Endothelial cell of umbilical vein (primary cell): ENCODE results near the gene INS. TPM values are rescaled to one million over a fixed set of nuclear protein-coding genes. Genes with fewer than 3 reads are reported as not detected.

ENCODE experiments used
- BruUV-seq: library from RNA; stranded (reverse); fragments of 400-500 nt; replicated peaks from 2 replicates; lab custom pipeline; 2021; lab: Mats Ljungman, UMichigan
- CTCF ChIA-PET: fragments of 300-600, 350-600 bp; sonication (Branson Sonifier 250); formaldehyde crosslinking; loops from one replicate; lab custom pipeline; 2021; ENCODE audit warnings: antibody characterized with exemption, inconsistent platforms; lab: Charles Lee
- POLR2A ChIA-PET: fragments of 300-600, 350-600 bp; sonication (Branson Sonifier 250); formaldehyde crosslinking; loops from one replicate; lab custom pipeline; 2021; ENCODE audit warnings: antibody characterized with exemption, inconsistent platforms; lab: Charles Lee
- DNase-seq: peaks from one replicate; pipeline ENCODE4 v3.0.0-alpha.2; 2011; ENCODE audit warnings: low read depth, low spot score
- FAIRE-seq: peaks from 2 replicates; lab custom pipeline; 2011; peaks lifted over from hg19 to GRCh38; lab: Jason Lieb, UNC
- H2AFZ ChIP-seq: 2 replicates; pipeline ENCODE4 v1.6.0; 2012; ENCODE audit warnings: low read depth, low read length, control low read depth, inconsistent platforms
- H3K27ac ChIP-seq: 2 replicates; pipeline ENCODE4 v1.5.1; 2011; ENCODE audit warnings: low read depth, mild to moderate bottlenecking, control low read depth, low read length, moderate library complexity; ENCODE audit not compliant: insufficient read depth
- H3K27me3 ChIP-seq, 2 experiments: 2 replicates each; pipeline versions ENCODE4 v1.6.0 to v1.6.1; 2011; ENCODE audit warnings: low read length in 2 of 2, mixed read lengths in 1 of 2; ENCODE audit not compliant: control insufficient read depth in 2 of 2, insufficient read depth in 2 of 2
- H3K36me3 ChIP-seq, 2 experiments: 2 replicates in 1 of 2; 3 replicates in 1 of 2; pipeline ENCODE4 v1.5.1; 2011; ENCODE audit warnings: low read length in 2 of 2, mild to moderate bottlenecking in 1 of 2, moderate library complexity in 1 of 2; ENCODE audit not compliant: control insufficient read depth in 2 of 2, insufficient read depth in 2 of 2; ENCODE audit errors: extremely low read depth in 1 of 2
- H3K4me1 ChIP-seq: 3 replicates; pipeline ENCODE4 v1.5.1; 2011; ENCODE audit warnings: mild to moderate bottlenecking, low read length; ENCODE audit not compliant: control insufficient read depth, insufficient read depth; ENCODE audit errors: extremely low read depth
- H3K4me2 ChIP-seq: 2 replicates; pipeline ENCODE4 v1.6.1; 2011; ENCODE audit warnings: low read length, control low read depth, mixed read lengths; ENCODE audit not compliant: insufficient read depth
- H3K4me3 ChIP-seq, 3 experiments: fragments of 200-600 bp in 1 of 3; sonication (generic), shearing (Covaris generic) in 1 of 3; replicated peaks in 1 of 3; 2 replicates each; pipeline ENCODE4 v1.5.1; 2011 to 2016; ENCODE audit warnings: control low read depth in 3 of 3, low read length in 3 of 3, mild to moderate bottlenecking in 2 of 3, inconsistent platforms in 1 of 3, low read depth in 1 of 3, moderate library complexity in 1 of 3; ENCODE audit not compliant: insufficient read depth in 1 of 3
- H3K79me2 ChIP-seq: 2 replicates; pipeline ENCODE4 v1.6.0; 2012; ENCODE audit warnings: low read length, inconsistent platforms; ENCODE audit not compliant: control insufficient read depth, insufficient read depth
- H3K9ac ChIP-seq: replicated peaks from 2 replicates; pipeline ENCODE3; 2011; ENCODE audit warnings: low read length, control low read depth; ENCODE audit not compliant: insufficient read depth; ENCODE audit errors: extremely low read depth
- H3K9me1 ChIP-seq: replicated peaks from 3 replicates; pipeline ENCODE4 v1.6.0; 2011; ENCODE audit warnings: mild to moderate bottlenecking, low read length; ENCODE audit not compliant: control insufficient read depth, insufficient read depth; ENCODE audit errors: extremely low read depth
- H3K9me3 ChIP-seq: replicated peaks from 2 replicates; pipeline ENCODE4 v1.5.1; 2012; ENCODE audit warnings: low read length, inconsistent platforms; ENCODE audit not compliant: control insufficient read depth, insufficient read depth
- H4K20me1 ChIP-seq: replicated peaks from 2 replicates; pipeline ENCODE3; 2011; ENCODE audit warnings: mild to moderate bottlenecking, low read length; ENCODE audit not compliant: control insufficient read depth, insufficient read depth; ENCODE audit errors: extremely low read depth
- CTCF ChIP-seq, 2 donors: IDR thresholded peaks; 1 replicate in 1 of 2; 2 replicates in 1 of 2; pipeline ENCODE4 v1.5.1; 2011; ENCODE audit warnings: low read length in 2 of 2, mild to moderate bottlenecking in 2 of 2, moderate library complexity in 2 of 2, control low read depth in 1 of 2, inconsistent platforms in 1 of 2, low read depth in 1 of 2; ENCODE audit not compliant: insufficient read depth in 1 of 2; ENCODE audit errors: extremely low read depth in 1 of 2
- EZH2 ChIP-seq: IDR thresholded peaks from 2 replicates; pipeline ENCODE4 v1.6.1; 2012; ENCODE audit warnings: borderline replicate concordance, low read depth, mild to moderate bottlenecking, moderate library complexity, low read length, inconsistent platforms; ENCODE audit not compliant: severe bottlenecking
- FOS ChIP-seq: IDR thresholded peaks from 2 replicates; pipeline ENCODE4 v1.6.1; 2011; ENCODE audit warnings: mild to moderate bottlenecking, low read length, moderate library complexity, borderline replicate concordance; ENCODE audit not compliant: insufficient read depth
- GATA2 ChIP-seq: IDR thresholded peaks from 2 replicates; pipeline ENCODE4 v1.7.0; 2011; ENCODE audit warnings: low read depth, mild to moderate bottlenecking, moderate library complexity, mixed read lengths, low read length; ENCODE audit not compliant: insufficient read length, insufficient read depth
- JUN ChIP-seq: IDR thresholded peaks from 2 replicates; pipeline ENCODE4 v1.6.1; 2011; ENCODE audit warnings: borderline replicate concordance, low read depth; ENCODE audit not compliant: insufficient read length, insufficient read depth
- MAX ChIP-seq: IDR thresholded peaks from 2 replicates; pipeline ENCODE4 v1.6.1; 2011; ENCODE audit not compliant: insufficient read depth, insufficient read length
- MYC ChIP-seq: IDR thresholded peaks from one replicate; pipeline ENCODE4 v1.6.1; 2011; ENCODE audit warnings: mild to moderate bottlenecking, low read depth, low read length
- POLR2A ChIP-seq: IDR thresholded peaks from 2 replicates; pipeline ENCODE4 v1.6.1; 2012; ENCODE audit warnings: low read depth, mild to moderate bottlenecking, control low read depth, low read length
- POLR2AphosphoS5 ChIP-seq: IDR thresholded peaks from 2 replicates; pipeline ENCODE4 v1.6.1; 2012; ENCODE audit warnings: low read depth, mild to moderate bottlenecking, control low read depth, low read length, moderate library complexity; ENCODE audit not compliant: insufficient read depth
- dilution Hi-C: fragments of 300-500 bp; cut with MboI; formaldehyde crosslinking; loops from one replicate; pipeline ENCODE4 v1.15.0; 2019; ENCODE audit warnings: low sequenced_read_pairs; ENCODE audit not compliant: extremely low pct_ligation_motif_present
- intact Hi-C: fragments of 100-400 bp; cut with micrococcal nuclease; formaldehyde crosslinking; loops from one replicate; pipeline ENCODE4 v1.10.0; 2022
- polyA plus RNA-seq, 4 experiments: library from polyadenylated mRNA; depleted of rRNA in 3 of 4; stranded (reverse) in 3 of 4; unstranded in 1 of 4; fragments of >200 nt; gene quantifications; 2 replicates each; pipeline versions ENCODE4 v1.2.1 to v1.2.3, GENCODE V29; 2011 to 2012; ENCODE audit warnings: missing spikeins in 1 of 4
- total RNA-seq: library from RNA; stranded (reverse); gene quantifications from 2 replicates; pipeline ENCODE4 v1.2.3, GENCODE V29; 2021

INS gene
- total and polyA plus RNA-seq, 2 donors (not counting 3 experiments of a cell fraction or from before 2014, with no cell fraction given), result not detected

- H3K27me3 ChIP-seq, result no peaks in the 10 kb centered on the region
- no peak overlapping the region for H3K9ac ChIP-seq
- POLR2A ChIA-PET, result no interaction called here
- no peak for TF ChIP-seq EZH2
- TF ChIP-seq MAX, result no peak
- no peak for TF ChIP-seq CTCF (IDR thresholded peaks at IDR 0.05; ENCODE audit: extremely low read depth in 1 of 2, insufficient read depth in 1 of 2, low read depth in 1 of 2, low read length in 2 of 2)
- TF ChIP-seq FOS, result no peak
- TF ChIP-seq JUN, result no peak
- TF ChIP-seq POLR2A, result no peak
- TF ChIP-seq POLR2AphosphoS5, result no peak
- TF ChIP-seq MYC, result no peak
- no peak for TF ChIP-seq GATA2
- BruUV-seq, result no TSS peak
- H2AFZ ChIP-seq, result no peak overlapping the region
- no peaks in the 10 kb centered on the region for H3K79me2 ChIP-seq
- H3K4me3 ChIP-seq, result no peak overlapping the region
- no peaks in the 10 kb centered on the region for H3K4me1 ChIP-seq
- dilution Hi-C loops (no loop called here), intact Hi-C loops (no loop called here)
- FAIRE-seq (no peak), DNase-seq (no peak)
- no peaks in the 10 kb centered on the region for H3K36me3 ChIP-seq
- CTCF ChIA-PET, result interaction anchor here (1.0 kb wide), 1 partner anchor 13 kb away, joined by 4 read pairs; no protein-coding TSS in a partner anchor
- no peak overlapping the region for H3K27ac ChIP-seq
- no peaks in the 10 kb centered on the region for H3K9me3 ChIP-seq
- no peaks in the 10 kb centered on the region for H3K9me1 ChIP-seq
- no peak overlapping the region for H3K4me2 ChIP-seq
- H4K20me1 ChIP-seq, result no peaks in the 10 kb centered on the region
These were observed 8.0 kb upstream of the INS start for GRCh38 chr11:2169005-2169378.
